Measurements from ENCODE around the gene HDGFL2.
A peak's percentile ranks its signal among the peaks of the same experiment; 100 is the strongest.
"Not testable (repeated sequence)": the region's sequence is repeated elsewhere in the genome, so short reads cannot be mapped to it uniquely, and the experiment has no call there.

HDGFL2 gene

GRCh38 chr19:4523306-4524110, 51.4 kb downstream of the HDGFL2 start:
- Histone ChIP-seq H3K36me3 (ENCODE audit: control insufficient read depth, insufficient read depth, low read length) (no peaks in the 10 kb centered on the region), H3K4me3 (replicated peaks; ENCODE audit: low read depth, low read length) (no peak overlapping the region), H3K27me3 (replicated peaks; ENCODE audit: control insufficient read depth, insufficient read depth, low read length) (no peaks in the 10 kb centered on the region; the same call in 1 of the 2 replicates)
- no peak for DNase-seq (ENCODE audit: extremely low read depth, insufficient read length)
- TF ChIP-seq, protein P1, sequence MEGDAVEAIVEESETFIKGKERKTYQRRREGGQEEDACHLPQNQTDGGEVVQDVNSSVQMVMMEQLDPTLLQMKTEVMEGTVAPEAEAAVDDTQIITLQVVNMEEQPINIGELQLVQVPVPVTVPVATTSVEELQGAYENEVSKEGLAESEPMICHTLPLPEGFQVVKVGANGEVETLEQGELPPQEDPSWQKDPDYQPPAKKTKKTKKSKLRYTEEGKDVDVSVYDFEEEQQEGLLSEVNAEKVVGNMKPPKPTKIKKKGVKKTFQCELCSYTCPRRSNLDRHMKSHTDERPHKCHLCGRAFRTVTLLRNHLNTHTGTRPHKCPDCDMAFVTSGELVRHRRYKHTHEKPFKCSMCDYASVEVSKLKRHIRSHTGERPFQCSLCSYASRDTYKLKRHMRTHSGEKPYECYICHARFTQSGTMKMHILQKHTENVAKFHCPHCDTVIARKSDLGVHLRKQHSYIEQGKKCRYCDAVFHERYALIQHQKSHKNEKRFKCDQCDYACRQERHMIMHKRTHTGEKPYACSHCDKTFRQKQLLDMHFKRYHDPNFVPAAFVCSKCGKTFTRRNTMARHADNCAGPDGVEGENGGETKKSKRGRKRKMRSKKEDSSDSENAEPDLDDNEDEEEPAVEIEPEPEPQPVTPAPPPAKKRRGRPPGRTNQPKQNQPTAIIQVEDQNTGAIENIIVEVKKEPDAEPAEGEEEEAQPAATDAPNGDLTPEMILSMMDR (IDR thresholded peaks at IDR 0.05; ENCODE audit: insufficient read depth, low read length, poor library complexity, severe bottlenecking) = peak; percentile 78

GRCh38 chr19:4524808-4525562, 52.9 kb downstream of the HDGFL2 start:
- Histone ChIP-seq H3K4me3 (replicated peaks; ENCODE audit: low read depth, low read length) (no peak overlapping the region), H3K36me3 (ENCODE audit: control insufficient read depth, insufficient read depth, low read length) (no peaks in the 10 kb centered on the region), H3K27me3 (replicated peaks; ENCODE audit: control insufficient read depth, insufficient read depth, low read length) (no peaks in the 10 kb centered on the region; the same call in none of the 2 replicates)
- TF ChIP-seq, protein P1 (IDR thresholded peaks at IDR 0.05; ENCODE audit: insufficient read depth, low read length, poor library complexity, severe bottlenecking) = peak; percentile 87
- no peak for DNase-seq (ENCODE audit: extremely low read depth, insufficient read length)

DNA sequence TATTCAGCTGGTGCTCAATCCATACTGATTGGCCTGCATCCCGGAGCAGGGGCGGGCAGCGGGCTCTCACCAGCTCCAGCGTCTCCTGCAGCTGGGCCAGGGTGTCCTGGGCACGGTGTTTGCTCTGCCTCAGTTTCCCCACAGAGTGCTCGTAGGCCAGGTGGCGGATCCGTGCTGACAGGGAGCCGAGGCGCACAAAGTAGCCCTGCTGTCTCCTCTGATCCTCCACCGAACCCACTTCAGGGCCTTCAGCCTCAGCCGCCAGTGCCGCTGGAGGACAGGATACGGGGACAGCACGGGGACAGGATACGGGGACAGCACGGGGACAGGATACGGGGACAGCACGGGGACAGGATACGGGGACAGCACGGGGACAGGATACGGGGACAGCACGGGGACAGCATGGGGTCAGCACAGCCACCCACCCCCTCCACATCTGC, 53.5 kb downstream of the HDGFL2 start:
- no peaks in the 10 kb centered on the region; the same call in none of the 2 replicates for H3K27me3 ChIP-seq (replicated peaks; ENCODE audit: control insufficient read depth, insufficient read depth, low read length)
- no peak overlapping the region for H3K4me3 ChIP-seq (replicated peaks; ENCODE audit: low read depth, low read length)
- H3K36me3 ChIP-seq (ENCODE audit: control insufficient read depth, insufficient read depth, low read length) = no peaks in the 10 kb centered on the region
- DNase-seq (ENCODE audit: extremely low read depth, insufficient read length) = no peak
- TF ChIP-seq, protein P1 (IDR thresholded peaks at IDR 0.05; ENCODE audit: insufficient read depth, low read length, poor library complexity, severe bottlenecking) = no peak

GRCh38 chr19:4527377-4527776, 55.3 kb downstream of the HDGFL2 start:
- DNase-seq (ENCODE audit: extremely low read depth, insufficient read length); H3K4me3 ChIP-seq (replicated peaks; ENCODE audit: low read depth, low read length); H3K36me3 ChIP-seq (ENCODE audit: control insufficient read depth, insufficient read depth, low read length); H3K27me3 ChIP-seq (replicated peaks; ENCODE audit: control insufficient read depth, insufficient read depth, low read length): not testable (repeated sequence)

- H3K27me3 ChIP-seq (replicated peaks; ENCODE audit: control insufficient read depth, insufficient read depth, low read length) = no peaks in the 10 kb centered on the region; the same call in none of the 2 replicates
- no peaks in the 10 kb centered on the region for H3K36me3 ChIP-seq (ENCODE audit: control insufficient read depth, insufficient read depth, low read length)
- DNase-seq (ENCODE audit: extremely low read depth, insufficient read length) = no peak
- TF ChIP-seq, protein P1 (IDR thresholded peaks at IDR 0.05; ENCODE audit: insufficient read depth, low read length, poor library complexity, severe bottlenecking) = no peak
- H3K4me3 ChIP-seq (replicated peaks; ENCODE audit: low read depth, low read length) = no peak overlapping the region
These were observed 56.7 kb downstream of the HDGFL2 start for GRCh38 chr19:4528843-4529242.

DNA sequence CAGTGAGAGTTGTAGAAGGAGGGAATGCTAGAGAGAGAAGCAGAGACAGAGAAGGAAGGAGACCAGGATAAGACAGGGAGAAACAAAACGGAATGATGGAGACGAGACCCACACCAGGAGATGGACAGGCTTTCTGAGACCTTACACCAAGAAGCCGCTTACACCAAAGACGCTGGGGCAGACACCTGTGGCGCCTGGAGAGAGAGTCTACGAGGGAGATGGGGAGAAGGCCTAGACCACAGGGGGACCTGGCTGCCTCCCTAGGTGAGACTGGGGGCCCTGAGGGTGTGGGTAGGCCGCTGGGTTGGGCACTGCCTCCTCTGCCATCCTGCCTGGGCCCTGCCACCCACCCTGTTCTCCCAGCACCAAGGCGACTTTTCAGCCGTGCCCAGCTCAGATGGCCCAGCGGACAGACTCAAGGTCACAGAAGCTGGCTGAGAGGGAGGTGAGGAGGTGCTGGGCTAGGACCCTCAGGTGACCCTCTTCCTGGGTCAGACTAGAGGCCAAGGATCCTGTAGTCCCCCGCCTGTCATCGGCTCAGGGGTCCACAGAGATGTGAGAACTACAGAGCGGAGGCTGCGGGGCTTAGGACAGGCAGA, 57.9 kb downstream of the HDGFL2 start:
- no peak for DNase-seq (ENCODE audit: extremely low read depth, insufficient read length)
- Histone ChIP-seq H3K4me3 (replicated peaks; ENCODE audit: low read depth, low read length) (no peak overlapping the region), H3K36me3 (ENCODE audit: control insufficient read depth, insufficient read depth, low read length) (no peaks in the 10 kb centered on the region), H3K27me3 (replicated peaks; ENCODE audit: control insufficient read depth, insufficient read depth, low read length) (no peaks in the 10 kb centered on the region; the same call in none of the 2 replicates)
- TF ChIP-seq, protein P1 (IDR thresholded peaks at IDR 0.05; ENCODE audit: insufficient read depth, low read length, poor library complexity, severe bottlenecking) = no peak
